IPS-20b (cell line): ENCODE measurements around the gene RAB36.

Experiments used
- H3K27ac ChIP-seq: one replicate; pipeline ENCODE4 v1.5.1; 2013; ENCODE audit warnings: low read length
- H3K27me3 ChIP-seq: 2 replicates; pipeline ENCODE4 v1.6.1; 2013; ENCODE audit warnings: mild to moderate bottlenecking, low read length, inconsistent platforms; ENCODE audit not compliant: insufficient read depth
- H3K36me3 ChIP-seq: 2 replicates; pipeline ENCODE4 v1.6.1; 2013; ENCODE audit warnings: low read depth, mild to moderate bottlenecking, inconsistent platforms, low read length, moderate library complexity; ENCODE audit not compliant: insufficient read depth
- H3K4me1 ChIP-seq: 2 replicates; pipeline ENCODE4 v1.6.1; 2013; ENCODE audit warnings: mild to moderate bottlenecking, control low read depth, inconsistent platforms, low read length, moderate library complexity; ENCODE audit not compliant: insufficient read depth
- H3K4me3 ChIP-seq: 2 replicates; pipeline ENCODE4 v1.5.1; 2013; ENCODE audit warnings: mild to moderate bottlenecking, low read length, inconsistent platforms
- H3K9ac ChIP-seq: 2 replicates; pipeline ENCODE4 v1.6.1; 2013; ENCODE audit warnings: low read depth, mild to moderate bottlenecking, inconsistent platforms, low read length, moderate library complexity
- H3K9me3 ChIP-seq: 2 replicates; pipeline ENCODE4 v1.6.1; 2013; ENCODE audit warnings: mild to moderate bottlenecking, low read depth, low read length, inconsistent platforms; ENCODE audit not compliant: insufficient read depth

The RAB36 gene

GRCh38 chr22:23110190-23110921 lies 34.9 kb upstream of the RAB36 start:
- Histone ChIP-seq H3K36me3 (no peaks in the 10 kb centered on the region), H3K9me3 (no peaks in the 10 kb centered on the region), H3K4me1 (no peaks in the 10 kb centered on the region), H3K27ac (no peak overlapping the region), H3K27me3 (no peaks in the 10 kb centered on the region), H3K4me3 (no peak overlapping the region), H3K9ac (no peak overlapping the region)

GRCh38 chr22:23110922-23111527 lies 34.3 kb upstream of the RAB36 start:
- Histone ChIP-seq H3K4me3 (no peak overlapping the region), H3K27ac (no peak overlapping the region), H3K9me3 (no peaks in the 10 kb centered on the region), H3K36me3 (no peaks in the 10 kb centered on the region), H3K9ac (no peak overlapping the region), H3K27me3 (no peaks in the 10 kb centered on the region), H3K4me1 (no peaks in the 10 kb centered on the region)

- H3K4me1 ChIP-seq, result no peaks in the 10 kb centered on the region
- no peak overlapping the region for H3K9ac ChIP-seq
- H3K36me3 ChIP-seq, result no peaks in the 10 kb centered on the region
- no peaks in the 10 kb centered on the region for H3K9me3 ChIP-seq
- H3K27ac ChIP-seq, result no peak overlapping the region
- no peak overlapping the region for H3K4me3 ChIP-seq
- H3K27me3 ChIP-seq, result no peaks in the 10 kb centered on the region
Observed at GRCh38 chr22:23112472-23113012, 32.7 kb upstream of the RAB36 start.

- H3K36me3 ChIP-seq, result no peaks in the 10 kb centered on the region
- H3K27me3 ChIP-seq, result no peaks in the 10 kb centered on the region
- no peak overlapping the region for H3K27ac ChIP-seq
- no peak overlapping the region for H3K4me3 ChIP-seq
- no peak overlapping the region for H3K9ac ChIP-seq
- no peaks in the 10 kb centered on the region for H3K4me1 ChIP-seq
- no peaks in the 10 kb centered on the region for H3K9me3 ChIP-seq
Observed at GRCh38 chr22:23113067-23113846, 32.0 kb upstream of the RAB36 start.

- Histone ChIP-seq H3K36me3 (no peaks in the 10 kb centered on the region), H3K27me3 (no peaks in the 10 kb centered on the region), H3K4me3 (no peak overlapping the region), H3K4me1 (no peaks in the 10 kb centered on the region), H3K27ac (no peak overlapping the region), H3K9me3 (no peaks in the 10 kb centered on the region), H3K9ac (no peak overlapping the region)
Observed at GRCh38 chr22:23113847-23114720, 31.2 kb upstream of the RAB36 start.

- Histone ChIP-seq H3K9me3 (no peaks in the 10 kb centered on the region), H3K27me3 (no peaks in the 10 kb centered on the region), H3K9ac (no peak overlapping the region), H3K36me3 (no peaks in the 10 kb centered on the region), H3K27ac (no peak overlapping the region), H3K4me3 (no peak overlapping the region), H3K4me1 (no peaks in the 10 kb centered on the region)
Observed at GRCh38 chr22:23114721-23115020, 30.6 kb upstream of the RAB36 start.

GRCh38 chr22:23115369-23115768 lies 29.9 kb upstream of the RAB36 start:
- Histone ChIP-seq H3K27me3 (peaks cover under 1% of the 10 kb centered on the region; the same call in 1 of the 2 replicates), H3K9ac (no peak overlapping the region), H3K27ac (no peak overlapping the region), H3K4me3 (no peak overlapping the region), H3K4me1 (no peaks in the 10 kb centered on the region), H3K36me3 (no peaks in the 10 kb centered on the region), H3K9me3 (no peaks in the 10 kb centered on the region)

GRCh38 chr22:23115825-23116494 lies 29.3 kb upstream of the RAB36 start:
- H3K9me3 ChIP-seq, result no peaks in the 10 kb centered on the region
- H3K4me3 ChIP-seq, result no peak overlapping the region
- no peaks in the 10 kb centered on the region for H3K4me1 ChIP-seq
- no peak overlapping the region for H3K27ac ChIP-seq
- no peak overlapping the region for H3K9ac ChIP-seq
- no peaks in the 10 kb centered on the region for H3K36me3 ChIP-seq
- H3K27me3 ChIP-seq, result peaks cover 7% of the 10 kb centered on the region; the same call in 1 of the 2 replicates

- no peaks in the 10 kb centered on the region for H3K4me1 ChIP-seq
- H3K9me3 ChIP-seq, result no peaks in the 10 kb centered on the region
- H3K27ac ChIP-seq, result no peak overlapping the region
- no peak overlapping the region for H3K9ac ChIP-seq
- H3K27me3 ChIP-seq, result peaks cover 13% of the 10 kb centered on the region; the same call in 1 of the 2 replicates
- H3K4me3 ChIP-seq, result no peak overlapping the region
- no peaks in the 10 kb centered on the region for H3K36me3 ChIP-seq
Observed at GRCh38 chr22:23116506-23117263, 28.6 kb upstream of the RAB36 start.

- H3K9me3 ChIP-seq, result no peaks in the 10 kb centered on the region
- H3K27ac ChIP-seq, result no peak overlapping the region
- no peaks in the 10 kb centered on the region for H3K4me1 ChIP-seq
- no peaks in the 10 kb centered on the region for H3K36me3 ChIP-seq
- H3K4me3 ChIP-seq, result no peak overlapping the region
- no peak overlapping the region for H3K9ac ChIP-seq
- peaks cover 16% of the 10 kb centered on the region; the same call in 1 of the 2 replicates for H3K27me3 ChIP-seq
Observed at GRCh38 chr22:23117275-23117674, 28.0 kb upstream of the RAB36 start.
